Lower leg skin (tissue), 4 donors: ENCODE results near the gene CTDSPL2. TPM values are rescaled to one million over a fixed set of nuclear protein-coding genes. Genes with fewer than 3 reads are reported as not detected.

Experiments
- DNase-seq, 2 donors: peaks; one replicate each; pipeline ENCODE4 v3.0.0-alpha.2; 2019; ENCODE audit warnings: low spot score in 2 of 2
- H3K4me3 ChIP-seq: fragments of 200-600 bp; sonication (generic); 2 replicates; pipeline ENCODE4 v1.5.1; 2017; ENCODE audit warnings: mild to moderate bottlenecking, low read depth; ENCODE audit not compliant: poor library complexity, severe bottlenecking
- POLR2A ChIP-seq, 2 donors: fragments of 450-650 bp; IDR thresholded peaks; one replicate each; pipeline ENCODE4 v1.6.1; 2016 to 2017; ENCODE audit warnings: antibody characterized with exemption in 2 of 2, mild to moderate bottlenecking in 1 of 2, moderate library complexity in 1 of 2
- WGBS, 2 donors: methylation state at CpG; one replicate each; pipeline ENCODE4 v1.1.5; 2018; 5-methylcytosine and 5-hydroxymethylcytosine counted together
- intact Hi-C: fragments of 100-400 bp; cut with DNase I; formaldehyde crosslinking; loops from one replicate; pipeline ENCODE4 v1.15.0; 2023; ENCODE audit warnings: low total_unique reads
- total RNA-seq, 4 donors: library from RNA; depleted of rRNA; stranded (reverse); fragments of >200 nt; gene quantifications; one replicate each; pipeline ENCODE4 v1.1.0, GENCODE V29; 2016
- TF ChIP-seq, protein P1 (sequence below), 3 donors: fragments of 450-650 bp; IDR thresholded peaks; one replicate each; pipeline ENCODE4 v1.5.1; 2016; ENCODE audit warnings: antibody characterized with exemption in 3 of 3, mild to moderate bottlenecking in 3 of 3, moderate library complexity in 2 of 3

CTDSPL2 gene
- total RNA-seq, 4 donors from 2014 or later, result 26.5 to 54.2 (median 45.9) TPM

- DNase-seq, result no peak
- WGBS, 2 donors, result 67 to 70% methylated on average over 3 of the region's 3 CpGs
- no peak for TF ChIP-seq POLR2A (IDR thresholded peaks at IDR 0.05)
- TF ChIP-seq, protein P1, sequence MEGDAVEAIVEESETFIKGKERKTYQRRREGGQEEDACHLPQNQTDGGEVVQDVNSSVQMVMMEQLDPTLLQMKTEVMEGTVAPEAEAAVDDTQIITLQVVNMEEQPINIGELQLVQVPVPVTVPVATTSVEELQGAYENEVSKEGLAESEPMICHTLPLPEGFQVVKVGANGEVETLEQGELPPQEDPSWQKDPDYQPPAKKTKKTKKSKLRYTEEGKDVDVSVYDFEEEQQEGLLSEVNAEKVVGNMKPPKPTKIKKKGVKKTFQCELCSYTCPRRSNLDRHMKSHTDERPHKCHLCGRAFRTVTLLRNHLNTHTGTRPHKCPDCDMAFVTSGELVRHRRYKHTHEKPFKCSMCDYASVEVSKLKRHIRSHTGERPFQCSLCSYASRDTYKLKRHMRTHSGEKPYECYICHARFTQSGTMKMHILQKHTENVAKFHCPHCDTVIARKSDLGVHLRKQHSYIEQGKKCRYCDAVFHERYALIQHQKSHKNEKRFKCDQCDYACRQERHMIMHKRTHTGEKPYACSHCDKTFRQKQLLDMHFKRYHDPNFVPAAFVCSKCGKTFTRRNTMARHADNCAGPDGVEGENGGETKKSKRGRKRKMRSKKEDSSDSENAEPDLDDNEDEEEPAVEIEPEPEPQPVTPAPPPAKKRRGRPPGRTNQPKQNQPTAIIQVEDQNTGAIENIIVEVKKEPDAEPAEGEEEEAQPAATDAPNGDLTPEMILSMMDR (IDR thresholded peaks at IDR 0.05), result no peak
- no peak overlapping the region for H3K4me3 ChIP-seq
- intact Hi-C loops, result no loop called here
Observed at GRCh38 chr15:44468709-44469385, 41.4 kb downstream of the CTDSPL2 start.

DNA sequence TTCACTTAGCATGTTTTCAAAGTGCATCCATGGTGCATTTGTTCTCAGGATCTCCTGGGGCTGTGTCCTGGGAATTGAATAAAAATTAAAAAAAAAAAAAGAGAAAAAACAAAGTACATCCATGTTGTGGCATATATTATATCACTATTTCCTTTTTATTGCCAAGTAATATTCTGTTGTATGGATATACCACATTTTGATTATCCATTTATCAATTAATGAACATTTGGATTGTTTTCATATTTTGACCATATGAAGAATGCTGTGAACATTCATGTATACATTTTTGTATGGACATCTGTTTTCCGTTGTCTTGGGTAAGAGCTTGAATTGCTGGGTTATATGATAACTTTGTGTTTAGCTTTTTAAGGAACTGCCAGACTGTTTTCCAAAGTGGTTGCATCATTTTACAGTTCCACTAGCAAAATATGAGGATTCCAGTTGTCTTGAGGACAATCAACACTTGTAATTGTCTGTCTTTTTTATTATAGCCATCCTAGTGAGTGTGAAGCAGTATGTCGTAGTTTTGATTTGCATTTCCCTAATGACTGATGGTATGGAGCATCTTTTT lies 44.5 kb downstream of the CTDSPL2 start:
- no peak for TF ChIP-seq POLR2A (IDR thresholded peaks at IDR 0.05)
- TF ChIP-seq, protein P1 (IDR thresholded peaks at IDR 0.05), result no peak
- WGBS, 2 donors, result 97% methylated on average over 2 of the region's 2 CpGs
- no peak for DNase-seq
- H3K4me3 ChIP-seq, result no peak overlapping the region
- intact Hi-C loops, result no loop called here

DNA sequence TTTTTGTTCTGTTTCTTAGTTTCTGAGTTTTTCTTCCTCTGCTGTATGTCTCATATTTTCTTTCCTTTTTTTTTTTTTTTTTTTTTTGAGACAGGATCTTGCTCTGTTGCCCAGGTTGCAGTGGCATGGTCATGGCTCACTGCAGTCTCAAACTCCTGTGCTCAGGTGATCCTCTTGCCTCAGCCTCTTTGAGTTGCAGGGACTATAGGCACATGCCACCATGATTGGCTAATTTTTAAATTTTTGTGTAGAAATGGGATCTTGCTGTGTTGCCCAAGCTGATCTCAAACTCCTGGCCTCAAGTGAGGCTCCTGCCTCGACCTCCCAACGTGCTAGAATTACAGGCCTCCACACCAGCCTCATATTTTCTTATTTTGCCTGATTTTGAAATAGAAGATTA lies 51.9 kb downstream of the CTDSPL2 start:
- H3K4me3 ChIP-seq, result no peak overlapping the region
- intact Hi-C loops, result no loop called here
- 97% methylated on average over 2 of the region's 2 CpGs for WGBS, 2 donors
- TF ChIP-seq, protein P1 (IDR thresholded peaks at IDR 0.05), result no peak
- TF ChIP-seq POLR2A (IDR thresholded peaks at IDR 0.05), result no peak
- DNase-seq, result no peak

DNA sequence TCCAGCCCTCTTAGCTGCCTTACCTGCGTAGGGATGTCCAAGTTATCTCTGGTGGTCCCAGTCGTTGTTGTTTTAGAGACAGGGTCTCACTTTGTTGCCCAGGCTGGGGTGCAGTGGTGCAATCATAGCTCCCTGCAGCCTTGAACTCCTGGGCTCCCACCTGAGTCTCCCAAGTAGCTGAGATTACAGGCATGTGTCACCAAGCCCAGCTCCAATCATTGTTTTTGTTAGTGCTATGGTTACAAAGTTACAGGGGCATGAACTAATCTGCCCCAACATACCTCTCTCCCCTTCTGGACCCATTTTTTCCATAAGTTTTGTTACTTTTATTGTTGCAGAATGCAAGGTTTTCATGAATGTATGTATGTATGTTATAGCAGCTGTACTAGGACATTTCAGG lies 54.7 kb downstream of the CTDSPL2 start:
- intact Hi-C loops, result no loop called here
- DNase-seq, result no peak
- no peak overlapping the region for H3K4me3 ChIP-seq
- 81 to 85% methylated on average over 2 of the region's 2 CpGs for WGBS, 2 donors
- TF ChIP-seq, protein P1 (IDR thresholded peaks at IDR 0.05), result no peak
- no peak for TF ChIP-seq POLR2A (IDR thresholded peaks at IDR 0.05)

DNA sequence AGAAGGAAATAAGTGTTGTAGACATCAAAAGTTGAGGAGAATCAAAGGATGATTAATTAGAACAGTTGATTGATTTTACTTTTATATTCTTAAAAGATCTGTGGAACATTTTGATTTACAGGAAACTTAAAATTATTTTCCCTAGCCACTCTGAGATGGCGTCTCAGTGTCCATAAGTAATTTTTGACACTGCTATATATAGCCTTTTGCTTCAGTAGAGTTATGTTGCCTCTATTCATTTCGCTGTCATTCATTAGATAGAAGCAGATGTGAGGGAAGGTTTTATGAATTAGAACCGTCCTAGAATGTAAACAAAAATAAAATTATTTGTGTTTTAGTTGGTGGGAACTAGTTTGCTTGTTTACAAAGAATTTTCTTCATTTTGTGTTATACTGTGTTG lies 58.5 kb downstream of the CTDSPL2 start:
- no peak for DNase-seq
- TF ChIP-seq POLR2A (IDR thresholded peaks at IDR 0.05), result no peak
- TF ChIP-seq, protein P1 (IDR thresholded peaks at IDR 0.05), result no peak
- WGBS, 2 donors, result 84 to 87% methylated on average over 3 of the region's 3 CpGs
- intact Hi-C loops, result no loop called here
- H3K4me3 ChIP-seq, result no peak overlapping the region
